Measurements from ENCODE around the gene CC2D1A.
"Not testable (repeated sequence)": the region's sequence is repeated elsewhere in the genome, so short reads cannot be mapped to it uniquely, and the experiment has no call there.

The CC2D1A gene

DNA sequence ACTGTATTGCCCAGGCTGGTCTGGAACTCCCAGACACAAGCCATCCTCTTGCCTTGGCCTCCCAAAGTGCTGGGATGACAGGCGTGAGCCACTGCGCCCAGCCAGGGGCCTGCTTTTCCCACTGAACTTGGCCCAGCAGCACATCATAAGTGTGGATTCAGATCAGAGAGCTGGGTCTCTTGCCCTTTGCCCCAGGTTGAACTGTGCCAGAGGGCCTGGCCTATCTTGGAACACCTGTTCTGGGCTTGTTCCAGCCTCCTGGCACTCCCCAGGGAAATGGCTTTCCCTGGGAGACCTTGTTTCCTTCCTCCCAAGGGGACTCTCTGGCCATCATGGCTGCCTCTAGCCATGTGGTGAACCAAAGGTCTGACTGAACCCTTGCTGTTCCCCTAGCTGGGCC lies 3.4 kb downstream of the CC2D1A start:
- no peak overlapping the region for H3K27ac Mint-ChIP-seq
- peaks cover 14% of the 10 kb centered on the region for H3K36me3 Mint-ChIP-seq (ENCODE audit: low read depth)

GRCh38 chr19:13913352-13913751 lies 7.4 kb downstream of the CC2D1A start:
- ATAC-seq (no peak), DNase-seq (no peak)
- Mint-ChIP-seq H3K27ac (no peak overlapping the region), H3K9me3 (no peaks in the 10 kb centered on the region), H3K36me3 (ENCODE audit: low read depth) (peaks cover 19% of the 10 kb centered on the region), H3K4me3 (no peak overlapping the region), H3K4me1 (no peaks in the 10 kb centered on the region), H3K27me3 (no peaks in the 10 kb centered on the region)

More for the DNA sequence above, 3.4 kb downstream of the CC2D1A start:
- H3K27me3 Mint-ChIP-seq: no peaks in the 10 kb centered on the region
- no peak overlapping the region for H3K4me3 Mint-ChIP-seq
- no peak for DNase-seq
- H3K9me3 Mint-ChIP-seq: no peaks in the 10 kb centered on the region
- no peak for ATAC-seq
- H3K4me1 Mint-ChIP-seq: peaks cover 15% of the 10 kb centered on the region

GRCh38 chr19:13914777-13915176 lies 8.8 kb downstream of the CC2D1A start:
- no peaks in the 10 kb centered on the region for H3K9me3 Mint-ChIP-seq
- ATAC-seq: no peak
- H3K4me3 Mint-ChIP-seq: no peak overlapping the region

DNA sequence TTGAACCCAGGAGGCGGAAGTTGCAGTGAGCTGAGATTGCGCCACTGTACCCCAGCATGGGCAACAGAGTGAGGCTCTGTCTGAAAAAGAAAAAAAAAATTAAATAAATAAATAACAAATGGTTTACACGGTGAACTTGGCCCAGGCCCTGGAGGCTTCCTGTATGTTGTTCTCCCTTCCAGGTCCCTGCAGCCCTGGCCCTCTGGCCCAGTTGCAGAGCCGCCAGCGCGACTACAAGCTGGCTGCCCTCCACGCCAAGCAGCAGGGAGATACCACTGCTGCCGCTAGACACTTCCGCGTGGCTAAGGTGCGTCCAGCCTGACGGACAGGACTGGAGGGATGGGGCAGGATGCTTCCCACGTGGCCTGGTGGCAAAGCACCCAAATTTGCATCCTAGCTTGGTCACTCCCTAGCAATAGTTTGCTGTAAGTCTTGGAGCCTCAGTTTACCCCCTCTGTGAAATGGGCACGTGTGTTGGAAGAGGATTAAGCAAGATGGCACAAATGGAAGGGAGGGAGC lies 11.9 kb downstream of the CC2D1A start:
- Mint-ChIP-seq H3K27me3 (no peaks in the 10 kb centered on the region), H3K36me3 (ENCODE audit: low read depth) (peaks cover 35% of the 10 kb centered on the region), H3K9me3 (peaks cover 5% of the 10 kb centered on the region), H3K27ac (no peak overlapping the region), H3K4me3 (no peak overlapping the region), H3K4me1 (no peaks in the 10 kb centered on the region)
- no peak for DNase-seq
- ATAC-seq: no peak

More at GRCh38 chr19:13914777-13915176, 8.8 kb downstream of the CC2D1A start:
- Mint-ChIP-seq H3K27ac (no peak overlapping the region), H3K4me1 (no peaks in the 10 kb centered on the region), H3K36me3 (ENCODE audit: low read depth) (peaks cover 19% of the 10 kb centered on the region), H3K27me3 (no peaks in the 10 kb centered on the region)
- DNase-seq: no peak

GRCh38 chr19:13918726-13919411 lies 12.9 kb downstream of the CC2D1A start:
- Mint-ChIP-seq H3K27ac (no peak overlapping the region), H3K4me3 (no peak overlapping the region), H3K36me3 (ENCODE audit: low read depth) (peaks cover 34% of the 10 kb centered on the region), H3K9me3 (peaks cover 5% of the 10 kb centered on the region), H3K4me1 (no peaks in the 10 kb centered on the region), H3K27me3 (no peaks in the 10 kb centered on the region)
- DNase-seq (no peak), ATAC-seq (no peak)

GRCh38 chr19:13920524-13920923 lies 14.5 kb downstream of the CC2D1A start:
- Mint-ChIP-seq H3K36me3 (ENCODE audit: low read depth) (peaks cover 35% of the 10 kb centered on the region), H3K4me3 (no peak overlapping the region), H3K27ac (no peak overlapping the region), H3K27me3 (no peaks in the 10 kb centered on the region), H3K4me1 (no peaks in the 10 kb centered on the region), H3K9me3 (peaks cover 5% of the 10 kb centered on the region)
- DNase-seq (no peak), ATAC-seq (no peak)

DNA sequence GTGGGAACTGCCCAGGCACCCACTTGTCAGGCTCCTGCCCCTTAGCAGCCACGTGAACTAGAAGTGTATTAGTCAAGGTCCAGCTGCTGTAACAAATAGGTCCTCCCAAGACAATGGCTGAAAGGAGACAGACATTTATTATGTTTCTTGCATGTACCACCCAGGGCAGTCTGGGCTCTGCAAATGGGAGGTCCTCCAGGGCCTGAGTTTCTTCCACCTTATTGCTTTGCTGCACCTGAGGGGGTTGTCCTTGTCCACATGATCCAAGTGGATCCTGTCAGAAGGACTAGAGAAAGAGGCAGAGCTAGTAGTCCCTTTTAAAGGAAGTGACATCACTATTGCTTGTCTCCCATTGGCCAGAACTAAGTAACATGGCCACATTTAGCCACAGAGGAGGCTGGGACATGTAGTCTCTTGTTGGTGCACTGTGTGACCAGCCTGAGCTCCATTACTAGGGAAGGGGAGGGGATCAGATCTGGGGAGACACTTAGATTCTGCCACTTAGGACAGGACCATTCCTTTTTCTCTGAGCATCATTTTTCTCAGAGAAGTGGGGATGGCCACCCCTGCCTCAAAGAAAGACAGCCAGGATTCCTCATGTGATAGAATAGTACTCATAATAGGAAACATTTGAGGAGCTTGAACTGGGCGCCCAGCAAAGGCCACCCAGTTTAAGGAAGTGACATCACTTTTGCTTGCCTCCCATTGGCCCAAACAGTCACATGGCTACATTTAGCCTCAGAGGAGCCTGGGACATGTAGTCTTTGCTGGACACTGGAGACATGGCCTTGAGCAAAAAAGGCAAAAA lies 15.1 kb downstream of the CC2D1A start:
- ATAC-seq: peak; percentile 91
- H3K27me3 Mint-ChIP-seq: no peaks in the 10 kb centered on the region
- H3K4me3 Mint-ChIP-seq: no peak overlapping the region
- no peak overlapping the region for H3K27ac Mint-ChIP-seq
- peaks cover 5% of the 10 kb centered on the region for H3K9me3 Mint-ChIP-seq
- H3K4me1 Mint-ChIP-seq: no peaks in the 10 kb centered on the region
- peaks cover 35% of the 10 kb centered on the region for H3K36me3 Mint-ChIP-seq (ENCODE audit: low read depth)
- peak; percentile 13 for DNase-seq

DNA sequence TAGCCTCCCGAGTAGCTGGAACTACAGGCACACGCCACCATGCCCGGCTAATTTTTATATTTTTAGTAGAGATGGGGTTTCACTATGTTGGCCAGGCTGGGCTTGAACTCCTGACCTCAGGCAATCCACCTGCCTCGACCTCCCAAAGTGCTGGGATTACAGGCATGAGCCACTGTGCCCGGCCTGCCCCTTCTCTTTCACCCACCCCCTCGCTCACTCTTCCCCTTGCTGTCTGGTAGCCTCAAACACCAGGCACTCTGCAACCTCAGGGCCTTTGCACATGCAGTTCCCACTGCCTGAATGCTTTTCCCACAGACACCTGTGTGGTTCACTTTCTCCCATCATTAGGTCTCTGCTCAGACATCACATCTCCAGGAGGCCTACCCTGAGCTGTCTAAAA lies 16.1 kb downstream of the CC2D1A start:
- H3K27me3 Mint-ChIP-seq, H3K4me3 Mint-ChIP-seq, DNase-seq, H3K27ac Mint-ChIP-seq, H3K9me3 Mint-ChIP-seq, ATAC-seq, H3K4me1 Mint-ChIP-seq: not testable (repeated sequence)
- H3K36me3 Mint-ChIP-seq (ENCODE audit: low read depth): peaks cover 35% of the 10 kb centered on the region

DNA sequence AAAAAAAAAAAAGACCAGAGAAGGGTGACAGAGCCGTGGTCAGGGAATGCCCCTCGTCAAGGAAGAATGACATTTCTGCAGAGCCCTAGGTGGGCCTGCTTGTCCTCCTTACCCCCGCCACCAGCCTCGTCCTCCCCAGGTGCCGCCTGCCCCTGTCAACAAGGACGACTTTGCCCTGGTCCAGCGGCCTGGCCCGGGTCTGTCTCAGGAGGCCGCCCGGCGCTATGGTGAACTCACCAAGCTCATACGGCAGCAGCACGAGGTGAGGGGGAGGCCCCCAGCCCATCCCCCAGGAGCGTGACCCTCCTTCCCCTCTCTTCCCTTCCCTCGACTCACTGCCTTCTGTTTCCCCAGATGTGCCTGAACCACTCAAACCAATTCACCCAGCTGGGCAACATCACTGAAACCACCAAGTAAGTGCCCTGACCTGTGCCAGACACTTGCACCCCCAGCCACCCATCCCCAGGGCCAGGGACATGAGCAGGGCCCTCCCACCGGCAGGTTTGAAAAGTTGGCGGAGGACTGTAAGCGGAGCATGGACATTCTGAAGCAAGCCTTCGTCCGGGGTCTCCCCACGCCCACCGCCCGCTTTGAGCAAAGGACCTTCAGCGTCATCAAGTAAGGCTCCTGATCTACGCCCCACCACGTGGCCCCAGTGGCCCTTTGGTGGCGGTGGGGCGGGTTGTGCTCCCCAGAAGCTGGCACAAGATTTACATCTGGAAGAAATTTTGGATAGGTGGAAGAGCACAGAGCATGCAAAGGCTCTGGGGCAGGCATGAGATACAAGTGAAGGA lies 17.4 kb downstream of the CC2D1A start:
- ATAC-seq (no peak), DNase-seq (no peak)
- no peaks in the 10 kb centered on the region for H3K4me1 Mint-ChIP-seq
- peaks cover 38% of the 10 kb centered on the region for H3K36me3 Mint-ChIP-seq (ENCODE audit: low read depth)
- H3K27ac Mint-ChIP-seq: no peak overlapping the region
- H3K27me3 Mint-ChIP-seq: no peaks in the 10 kb centered on the region
- peaks cover 5% of the 10 kb centered on the region for H3K9me3 Mint-ChIP-seq
- H3K4me3 Mint-ChIP-seq: no peak overlapping the region

DNA sequence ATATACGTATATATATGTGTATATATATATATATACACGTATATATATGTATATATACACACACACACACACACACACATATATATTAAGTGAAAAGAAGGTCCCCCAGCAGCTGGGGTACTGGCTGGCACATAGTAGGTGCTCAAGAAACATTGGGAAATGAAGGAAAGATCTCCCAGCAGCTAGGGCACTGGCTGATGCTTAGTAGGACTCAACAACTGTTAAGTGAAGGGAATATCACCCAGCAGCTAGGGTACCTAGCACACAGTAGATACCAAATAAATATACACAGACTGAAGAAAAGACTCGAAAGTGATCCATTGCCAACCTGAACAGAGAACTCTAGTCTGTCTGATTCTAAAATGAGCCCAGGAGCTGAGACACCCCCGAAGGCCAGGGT lies 20.0 kb downstream of the CC2D1A start:
- Mint-ChIP-seq H3K27me3 (no peaks in the 10 kb centered on the region), H3K27ac (no peak overlapping the region), H3K36me3 (ENCODE audit: low read depth) (peaks cover 28% of the 10 kb centered on the region), H3K4me3 (no peak overlapping the region), H3K4me1 (no peaks in the 10 kb centered on the region), H3K9me3 (peaks cover 2% of the 10 kb centered on the region)
- no peak for ATAC-seq
- DNase-seq: no peak

GRCh38 chr19:13926715-13927114 lies 20.7 kb downstream of the CC2D1A start:
- Mint-ChIP-seq H3K9me3 (no peaks in the 10 kb centered on the region), H3K36me3 (ENCODE audit: low read depth) (peaks cover 21% of the 10 kb centered on the region), H3K4me1 (no peaks in the 10 kb centered on the region), H3K4me3 (no peak overlapping the region), H3K27ac (no peak overlapping the region), H3K27me3 (no peaks in the 10 kb centered on the region)
- DNase-seq (no peak), ATAC-seq (no peak)

DNA sequence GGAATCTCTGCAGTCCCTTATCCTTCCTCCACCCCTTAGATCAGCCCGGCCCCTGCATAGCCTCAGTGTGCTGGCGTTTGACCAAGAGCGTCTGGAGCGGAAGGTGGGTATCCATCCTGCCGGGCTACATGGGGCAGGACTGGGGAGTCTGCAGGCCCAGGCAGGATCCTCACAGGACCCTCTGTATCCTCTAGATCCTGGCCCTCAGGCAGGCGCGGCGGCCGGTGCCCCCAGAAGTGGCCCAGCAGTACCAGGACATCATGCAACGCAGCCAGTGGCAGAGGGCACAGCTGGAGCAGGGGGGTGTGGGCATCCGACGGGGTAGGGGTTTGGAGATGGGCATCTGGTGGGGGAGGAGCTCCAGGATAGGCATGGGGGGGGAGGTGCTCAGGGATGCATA lies 23.3 kb downstream of the CC2D1A start:
- Mint-ChIP-seq H3K27ac (no peak overlapping the region), H3K36me3 (ENCODE audit: low read depth) (peaks cover 10% of the 10 kb centered on the region)

DNA sequence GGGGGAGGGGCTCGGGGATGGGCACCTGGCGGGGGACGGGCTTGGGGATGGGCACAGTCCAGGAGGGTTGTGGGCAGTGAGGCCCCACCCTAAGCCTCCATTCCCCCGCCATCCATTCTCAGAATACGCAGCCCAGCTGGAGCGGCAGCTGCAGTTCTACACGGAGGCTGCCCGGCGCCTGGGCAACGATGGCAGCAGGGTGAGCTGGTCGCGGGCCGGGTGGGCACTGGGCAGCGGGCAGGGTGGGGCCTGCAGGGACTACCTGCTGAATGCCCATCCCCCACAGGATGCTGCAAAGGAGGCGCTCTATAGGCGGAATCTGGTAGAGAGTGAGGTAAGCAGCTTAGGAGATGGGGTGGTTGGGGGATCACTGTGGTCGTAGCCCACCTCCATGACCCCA lies 24.0 kb downstream of the CC2D1A start:
- H3K27me3 Mint-ChIP-seq: no peaks in the 10 kb centered on the region
- no peak overlapping the region for H3K27ac Mint-ChIP-seq
- H3K9me3 Mint-ChIP-seq: no peaks in the 10 kb centered on the region
- DNase-seq (no peak), ATAC-seq (no peak)
- H3K36me3 Mint-ChIP-seq (ENCODE audit: low read depth): peaks cover 6% of the 10 kb centered on the region
- H3K4me3 Mint-ChIP-seq: no peak overlapping the region
- H3K4me1 Mint-ChIP-seq: no peaks in the 10 kb centered on the region

More for the DNA sequence above, 23.3 kb downstream of the CC2D1A start:
- Mint-ChIP-seq H3K27me3 (no peaks in the 10 kb centered on the region), H3K4me3 (no peak overlapping the region), H3K9me3 (no peaks in the 10 kb centered on the region), H3K4me1 (no peaks in the 10 kb centered on the region)
- DNase-seq (no peak), ATAC-seq (no peak)

GRCh38 chr19:13930402-13930801 lies 24.4 kb downstream of the CC2D1A start:
- Mint-ChIP-seq H3K4me1 (no peaks in the 10 kb centered on the region), H3K9me3 (no peaks in the 10 kb centered on the region), H3K27ac (no peak overlapping the region), H3K27me3 (no peaks in the 10 kb centered on the region), H3K36me3 (ENCODE audit: low read depth) (peaks cover 6% of the 10 kb centered on the region), H3K4me3 (no peak overlapping the region)
- DNase-seq: no peak
- no peak for ATAC-seq

Data from activated naive CD8-positive, alpha-beta T cell treated with anti-CD3 and anti-CD28 coated beads, Interleukin-2, amount 50 U/mL, for 24 hours (primary cell).